Loucy (cell line): ENCODE data around the gene FAU.

ENCODE experiments used
- H2AFZ ChIP-seq: fragments of 200-600 bp; sonication (generic); 2 replicates; pipeline ENCODE4 v1.6.0; 2016; ENCODE audit warnings: antibody characterized with exemption, mild to moderate bottlenecking, low read length, moderate library complexity
- H3F3A ChIP-seq: fragments of 200-600 bp; 2 replicates; pipeline ENCODE4 v1.6.0; 2016; ENCODE audit warnings: antibody characterized with exemption, low read depth, mild to moderate bottlenecking
- H3K27me3 ChIP-seq: fragments of 200-600 bp; sonication (generic); 2 replicates; pipeline ENCODE4 v1.6.1; 2014; ENCODE audit warnings: low read length, mild to moderate bottlenecking; ENCODE audit not compliant: insufficient read depth, poor library complexity, severe bottlenecking
- H3K36me3 ChIP-seq: fragments of 200-600 bp; sonication (generic); 2 replicates; pipeline ENCODE4 v1.6.1; 2016; ENCODE audit warnings: low read length; ENCODE audit not compliant: insufficient read depth
- H3K4me1 ChIP-seq: fragments of 200-600 bp; sonication (generic); 2 replicates; pipeline ENCODE4 v1.5.1; 2014; ENCODE audit warnings: low read length, mild to moderate bottlenecking; ENCODE audit not compliant: insufficient read depth, poor library complexity, severe bottlenecking
- H3K4me2 ChIP-seq: fragments of 200-600 bp; sonication (generic); 2 replicates; pipeline ENCODE4 v1.6.0; 2014; ENCODE audit warnings: antibody characterized with exemption, low read length, low read depth, mild to moderate bottlenecking; ENCODE audit not compliant: poor library complexity, severe bottlenecking
- H3K4me3 ChIP-seq: fragments of 200-600 bp; sonication (generic); 2 replicates; pipeline ENCODE4 v1.5.1; 2014; ENCODE audit warnings: low read length, mild to moderate bottlenecking, mixed read lengths; ENCODE audit not compliant: poor library complexity, severe bottlenecking
- H3K79me2 ChIP-seq: fragments of 200-600 bp; sonication (generic); 2 replicates; pipeline ENCODE4 v1.6.1; 2014; ENCODE audit warnings: low read length; ENCODE audit not compliant: insufficient read depth
- H3K9ac ChIP-seq: fragments of 200-600 bp; sonication (generic); 2 replicates; pipeline ENCODE4 v1.6.0; 2014; ENCODE audit warnings: mild to moderate bottlenecking, low read depth, low read length, moderate library complexity; ENCODE audit not compliant: poor library complexity, severe bottlenecking
- H3K9me2 ChIP-seq: fragments of 200-600 bp; sonication (generic); replicated peaks from 2 replicates; pipeline ENCODE4 v1.6.1; 2016; ENCODE audit warnings: low read depth, low read length, mixed read lengths
- H3K9me3 ChIP-seq: fragments of 200-600 bp; sonication (generic); 2 replicates; pipeline ENCODE4 v1.6.1; 2014; ENCODE audit warnings: mild to moderate bottlenecking, antibody characterized with exemption, low read length, low read depth; ENCODE audit not compliant: insufficient read depth
- H4K20me1 ChIP-seq: fragments of 200-600 bp; sonication (generic); 2 replicates; pipeline ENCODE4 v1.6.0; 2014; ENCODE audit warnings: antibody characterized with exemption, low read length, mild to moderate bottlenecking; ENCODE audit not compliant: insufficient read depth, poor library complexity, severe bottlenecking
- EZH2phosphoT487 ChIP-seq: fragments of 200-600 bp; IDR thresholded peaks from 2 replicates; pipeline ENCODE4 v1.6.1; 2018; ENCODE audit warnings: antibody characterized with exemption, mild to moderate bottlenecking, moderate library complexity, borderline replicate concordance
- TF ChIP-seq, protein P1 (sequence below): fragments of 200-600 bp; sonication (generic); conservative IDR thresholded peaks from 2 replicates; pipeline ENCODE4 v1.5.1; 2014; ENCODE audit warnings: mild to moderate bottlenecking, antibody characterized with exemption, low read length

The FAU gene

DNA sequence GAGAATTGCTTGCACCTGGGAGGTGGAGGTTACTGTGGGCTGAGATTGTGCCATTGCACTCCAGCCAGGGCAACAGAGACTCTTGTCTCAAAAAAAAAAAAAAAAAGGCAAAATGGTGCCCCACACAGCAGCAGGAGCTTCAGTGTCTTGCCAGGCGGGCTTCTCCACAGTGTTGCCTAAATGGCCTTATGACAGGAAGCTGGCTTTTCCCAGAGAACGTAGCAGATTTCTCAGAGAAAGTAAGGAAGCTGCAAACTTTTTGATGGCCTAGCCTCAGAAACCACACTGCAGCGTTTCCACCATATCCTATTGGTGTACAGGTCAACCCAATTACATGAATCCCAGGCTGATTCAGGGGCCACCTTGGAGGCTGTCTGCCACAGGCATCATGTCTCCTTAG, 35.4 kb upstream of the FAU start:
- no peak overlapping the region for H3K9ac ChIP-seq
- no peaks in the 10 kb centered on the region for H3K9me2 ChIP-seq
- H3K4me3 ChIP-seq = no peak overlapping the region
- TF ChIP-seq, protein P1, sequence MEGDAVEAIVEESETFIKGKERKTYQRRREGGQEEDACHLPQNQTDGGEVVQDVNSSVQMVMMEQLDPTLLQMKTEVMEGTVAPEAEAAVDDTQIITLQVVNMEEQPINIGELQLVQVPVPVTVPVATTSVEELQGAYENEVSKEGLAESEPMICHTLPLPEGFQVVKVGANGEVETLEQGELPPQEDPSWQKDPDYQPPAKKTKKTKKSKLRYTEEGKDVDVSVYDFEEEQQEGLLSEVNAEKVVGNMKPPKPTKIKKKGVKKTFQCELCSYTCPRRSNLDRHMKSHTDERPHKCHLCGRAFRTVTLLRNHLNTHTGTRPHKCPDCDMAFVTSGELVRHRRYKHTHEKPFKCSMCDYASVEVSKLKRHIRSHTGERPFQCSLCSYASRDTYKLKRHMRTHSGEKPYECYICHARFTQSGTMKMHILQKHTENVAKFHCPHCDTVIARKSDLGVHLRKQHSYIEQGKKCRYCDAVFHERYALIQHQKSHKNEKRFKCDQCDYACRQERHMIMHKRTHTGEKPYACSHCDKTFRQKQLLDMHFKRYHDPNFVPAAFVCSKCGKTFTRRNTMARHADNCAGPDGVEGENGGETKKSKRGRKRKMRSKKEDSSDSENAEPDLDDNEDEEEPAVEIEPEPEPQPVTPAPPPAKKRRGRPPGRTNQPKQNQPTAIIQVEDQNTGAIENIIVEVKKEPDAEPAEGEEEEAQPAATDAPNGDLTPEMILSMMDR = no peak
- no peak for TF ChIP-seq EZH2phosphoT487
- no peak overlapping the region for H3K4me2 ChIP-seq
- no peaks in the 10 kb centered on the region for H3K36me3 ChIP-seq
- H3F3A ChIP-seq = no peaks in the 10 kb centered on the region
- H3K79me2 ChIP-seq = no peaks in the 10 kb centered on the region
- H3K4me1 ChIP-seq = no peaks in the 10 kb centered on the region
- H3K9me3 ChIP-seq = no peaks in the 10 kb centered on the region
- H2AFZ ChIP-seq = no peak overlapping the region
- H4K20me1 ChIP-seq = no peaks in the 10 kb centered on the region
- no peaks in the 10 kb centered on the region for H3K27me3 ChIP-seq

DNA sequence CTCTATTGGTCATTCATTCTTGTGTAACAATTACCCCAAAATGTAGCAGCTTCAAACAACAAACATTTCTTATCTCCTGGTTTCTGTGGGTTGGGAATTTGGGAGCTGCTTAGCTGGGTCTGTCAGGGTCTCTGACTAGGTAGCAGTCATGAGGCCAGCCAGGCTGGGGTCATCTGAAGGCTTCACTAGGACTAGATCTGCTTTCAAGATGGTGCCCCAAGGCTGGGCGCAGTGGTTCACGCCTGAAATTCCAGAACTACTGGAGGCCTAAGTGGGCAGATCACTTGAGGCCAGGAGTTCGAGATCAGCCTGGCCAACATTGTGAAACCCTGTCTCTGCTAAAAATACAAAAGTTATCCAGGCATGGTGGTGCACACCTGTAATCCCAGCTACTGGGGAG, 35.0 kb upstream of the FAU start:
- TF ChIP-seq, protein P1 = no peak
- no peaks in the 10 kb centered on the region for H3K9me3 ChIP-seq
- no peak overlapping the region for H3K9ac ChIP-seq

DNA sequence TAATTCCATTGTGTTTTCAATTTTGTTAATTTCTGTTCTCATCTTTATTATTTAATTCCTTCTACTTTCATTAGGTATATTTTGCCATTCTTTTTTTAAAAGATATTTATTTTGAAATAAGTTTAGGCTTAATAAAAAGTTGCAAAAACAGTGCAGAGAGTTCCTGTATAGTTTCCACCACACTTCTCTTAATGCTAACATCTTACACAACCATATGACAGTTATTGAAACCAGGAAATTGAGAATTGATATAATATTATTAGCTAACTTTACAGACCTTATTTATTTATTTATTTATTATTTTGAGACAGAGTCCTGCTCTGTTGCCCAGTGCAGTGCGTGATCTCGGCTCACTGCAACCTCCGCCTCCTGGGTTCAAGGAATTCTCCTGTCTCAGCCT, 34.3 kb upstream of the FAU start:
- H3K36me3 ChIP-seq = no peaks in the 10 kb centered on the region
- H3K9me3 ChIP-seq = no peaks in the 10 kb centered on the region
- H3K27me3 ChIP-seq = no peaks in the 10 kb centered on the region
- no peaks in the 10 kb centered on the region for H3K79me2 ChIP-seq
- H3K4me1 ChIP-seq = no peaks in the 10 kb centered on the region
- no peak overlapping the region for H3K4me2 ChIP-seq
- H2AFZ ChIP-seq = no peak overlapping the region
- no peak overlapping the region for H3K9ac ChIP-seq
- no peak overlapping the region for H3K4me3 ChIP-seq
- no peaks in the 10 kb centered on the region for H4K20me1 ChIP-seq
- TF ChIP-seq, protein P1 = no peak
- H3F3A ChIP-seq = no peaks in the 10 kb centered on the region
- no peaks in the 10 kb centered on the region for H3K9me2 ChIP-seq

More for the DNA sequence above, 35.0 kb upstream of the FAU start:
- no peaks in the 10 kb centered on the region for H3F3A ChIP-seq
- no peak overlapping the region for H2AFZ ChIP-seq
- H3K36me3 ChIP-seq = no peaks in the 10 kb centered on the region
- no peaks in the 10 kb centered on the region for H3K79me2 ChIP-seq
- H4K20me1 ChIP-seq = no peaks in the 10 kb centered on the region
- H3K9me2 ChIP-seq = no peaks in the 10 kb centered on the region
- H3K4me1 ChIP-seq = no peaks in the 10 kb centered on the region
- no peaks in the 10 kb centered on the region for H3K27me3 ChIP-seq
- H3K4me3 ChIP-seq = no peak overlapping the region
- no peak overlapping the region for H3K4me2 ChIP-seq
